Activated effector memory CD4-positive, alpha-beta T cell treated with anti-CD3 and anti-CD28 coated beads, Interleukin-2, amount 50 U/mL, for 16 hours (primary cell): ENCODE measurements around the gene OBSCN.

Source experiments
- DNase-seq: peaks from one replicate; pipeline ENCODE4 v3.0.0-alpha.2; 2020

OBSCN gene

GRCh38 chr1:228190778-228191177, 17.1 kb upstream of the OBSCN start:
- DNase-seq, result peak; percentile 27

GRCh38 chr1:228194436-228194835, 13.4 kb upstream of the OBSCN start:
- no peak for DNase-seq

GRCh38 chr1:228194921-228195812, 12.7 kb upstream of the OBSCN start:
- peak; percentile 19 for DNase-seq

GRCh38 chr1:228197555-228198147, 10.2 kb upstream of the OBSCN start:
- peak; percentile 49 for DNase-seq

- DNase-seq, result no peak
These were observed 8.8 kb upstream of the OBSCN start for GRCh38 chr1:228198977-228199590.

- DNase-seq, result peak; percentile 13
These were observed 2.9 kb upstream of the OBSCN start for GRCh38 chr1:228204958-228205357.

GRCh38 chr1:228205526-228206436, 2.1 kb upstream of the OBSCN start:
- peak; percentile 56 for DNase-seq

GRCh38 chr1:228206582-228207351, 1.1 kb upstream of the OBSCN start:
- peak; percentile 55 for DNase-seq

GRCh38 chr1:228207381-228207810, 448 bp upstream of the OBSCN start:
- peak; percentile 60 for DNase-seq

- no peak for DNase-seq
These were observed 1.1 kb downstream of the OBSCN start for GRCh38 chr1:228208831-228209551.

- no peak for DNase-seq
These were observed 1.8 kb downstream of the OBSCN start for GRCh38 chr1:228209657-228210056.

GRCh38 chr1:228210076-228210651, 2.3 kb downstream of the OBSCN start:
- DNase-seq, result no peak

- DNase-seq, result no peak
These were observed 3.1 kb downstream of the OBSCN start for GRCh38 chr1:228210712-228211530.

- DNase-seq, result no peak
These were observed 3.9 kb downstream of the OBSCN start for GRCh38 chr1:228211531-228212414.

GRCh38 chr1:228212415-228212965, 4.6 kb downstream of the OBSCN start:
- no peak for DNase-seq

- peak; percentile 95 for DNase-seq
These were observed 5.4 kb downstream of the OBSCN start for GRCh38 chr1:228212966-228213844.
